CD14-positive monocyte (primary cell): ENCODE data around the gene HAVCR1. TPM values are rescaled to one million over a fixed set of nuclear protein-coding genes. Genes with fewer than 3 reads are reported as not detected.
"Not testable (repeated sequence)": the region's sequence is repeated elsewhere in the genome, so short reads cannot be mapped to it uniquely, and the experiment has no call there.

ENCODE experiments used
- DNase-seq, 3 donors: peaks; one replicate each; pipeline ENCODE4 v3.0.0-alpha.2; 2011 to 2022
- H2AFZ ChIP-seq: 2 replicates; pipeline ENCODE4 v1.6.0; 2012; ENCODE audit warnings: mild to moderate bottlenecking, low read depth, low read length, inconsistent platforms; ENCODE audit not compliant: insufficient read depth, poor library complexity, severe bottlenecking
- H3K27ac ChIP-seq, 2 donors: 1 replicate in 1 of 2; 2 replicates in 1 of 2; pipeline ENCODE4 v1.5.1; 2012 to 2013; ENCODE audit warnings: low read length in 2 of 2, control low read depth in 1 of 2, inconsistent platforms in 1 of 2, low read depth in 1 of 2, mild to moderate bottlenecking in 1 of 2
- H3K27me3 ChIP-seq, 2 donors: one replicate each; pipeline versions ENCODE4 v1.6.0 to v1.6.1; 2011 to 2013; ENCODE audit warnings: low read length in 2 of 2; ENCODE audit not compliant: control insufficient read depth in 2 of 2, insufficient read depth in 2 of 2
- H3K36me3 ChIP-seq, 2 donors: replicated peaks in 1 of 2; 1 replicate in 1 of 2; 2 replicates in 1 of 2; pipeline versions ENCODE4 v1.5.1 to v1.6.1; 2012 to 2013; ENCODE audit warnings: low read length in 2 of 2, control low read depth in 1 of 2, inconsistent platforms in 1 of 2, mild to moderate bottlenecking in 1 of 2; ENCODE audit not compliant: insufficient read depth in 2 of 2, control insufficient read depth in 1 of 2
- H3K4me1 ChIP-seq, 2 donors: 1 replicate in 1 of 2; 2 replicates in 1 of 2; pipeline versions ENCODE4 v1.5.1 to v1.6.1; 2012 to 2013; ENCODE audit warnings: low read length in 2 of 2, control low read depth in 1 of 2, inconsistent platforms in 1 of 2, mild to moderate bottlenecking in 1 of 2, moderate library complexity in 1 of 2; ENCODE audit not compliant: insufficient read depth in 2 of 2, control insufficient read depth in 1 of 2
- H3K4me2 ChIP-seq: replicated peaks from 2 replicates; pipeline ENCODE3; 2012; ENCODE audit warnings: low read length, moderate library complexity, mild to moderate bottlenecking; ENCODE audit not compliant: poor library complexity, severe bottlenecking; ENCODE audit errors: extremely low read depth
- H3K4me3 ChIP-seq, 3 experiments: fragments of 200-600 bp in 1 of 3; sonication (generic) in 1 of 3; replicated peaks in 1 of 3; 1 replicate in 2 of 3; 2 replicates in 1 of 3; pipeline ENCODE4 v1.5.1; 2011 to 2013; ENCODE audit warnings: low read length in 3 of 3, mild to moderate bottlenecking in 3 of 3, control low read depth in 2 of 3, low read depth in 2 of 3, inconsistent platforms in 1 of 3, moderate library complexity in 1 of 3
- H3K79me2 ChIP-seq: 2 replicates; pipeline ENCODE4 v1.6.0; 2012; ENCODE audit warnings: mild to moderate bottlenecking, control low read depth, inconsistent platforms, low read length, moderate library complexity; ENCODE audit not compliant: insufficient read depth
- H3K9ac ChIP-seq: 2 replicates; pipeline ENCODE4 v1.6.0; 2017; ENCODE audit warnings: low read length, mild to moderate bottlenecking; ENCODE audit not compliant: insufficient read depth, poor library complexity, severe bottlenecking
- H3K9me3 ChIP-seq, 2 donors: replicated peaks in 1 of 2; 1 replicate in 1 of 2; 2 replicates in 1 of 2; pipeline versions ENCODE4 v1.5.1 to v1.6.1; 2012 to 2013; ENCODE audit warnings: low read length in 2 of 2, control low read depth in 1 of 2; ENCODE audit not compliant: control insufficient read depth in 1 of 2, insufficient read depth in 1 of 2
- H4K20me1 ChIP-seq: 2 replicates; pipeline ENCODE4 v1.6.0; 2012; ENCODE audit warnings: mild to moderate bottlenecking, low read length, control low read depth, moderate library complexity; ENCODE audit not compliant: insufficient read depth
- H3K27ac Mint-ChIP-seq, 7 donors: one replicate each; pipeline ENCODE4 v1.8.0; 2020; ENCODE audit warnings: mild to moderate bottlenecking in 7 of 7, mixed read lengths in 7 of 7, moderate library complexity in 6 of 7, inconsistent platforms in 2 of 7
- H3K27me3 Mint-ChIP-seq, 3 donors: one replicate each; pipeline ENCODE4 v1.8.0; 2021 to 2022; ENCODE audit warnings: low read depth in 3 of 3, mild to moderate bottlenecking in 3 of 3, mixed read lengths in 3 of 3, moderate library complexity in 3 of 3, inconsistent platforms in 1 of 3
- H3K36me3 Mint-ChIP-seq, 2 donors: one replicate each; pipeline ENCODE4 v1.8.0; 2020; ENCODE audit warnings: mixed read lengths in 2 of 2, inconsistent platforms in 1 of 2, mild to moderate bottlenecking in 1 of 2
- H3K4me1 Mint-ChIP-seq: one replicate; pipeline ENCODE4 v1.8.0; 2020; ENCODE audit warnings: mild to moderate bottlenecking, mixed read lengths
- H3K4me3 Mint-ChIP-seq, 2 donors: one replicate each; pipeline ENCODE4 v1.8.0; 2020; ENCODE audit warnings: mild to moderate bottlenecking in 2 of 2, mixed read lengths in 2 of 2, moderate library complexity in 1 of 2
- H3K9me3 Mint-ChIP-seq, 7 donors: one replicate each; pipeline ENCODE4 v1.8.0; 2020 to 2022; ENCODE audit warnings: mixed read lengths in 7 of 7, mild to moderate bottlenecking in 6 of 7, moderate library complexity in 6 of 7, inconsistent platforms in 2 of 7
- WGBS: methylation state at CpG from one replicate; pipeline ENCODE4 v1.1.5; 2013; ENCODE audit warnings: missing lambda C conversion rate; ENCODE audit not compliant: insufficient coverage; 5-methylcytosine and 5-hydroxymethylcytosine counted together
- intact Hi-C, 2 donors: fragments of 100-400 bp; cut with micrococcal nuclease; formaldehyde crosslinking; loops; one replicate each; pipeline versions ENCODE4 v1.15.0 to v1.15.1; 2023
- polyA plus RNA-seq, 3 donors: library from polyadenylated mRNA; depleted of rRNA in 1 of 3; unstranded in 2 of 3; stranded (reverse) in 1 of 3; fragments of 300-500 nt in 2 of 3; fragments of >200 nt in 1 of 3; fragmentation: Illumina TruSeq in 2 of 3; gene quantifications; 1 replicate in 2 of 3; 2 replicates in 1 of 3; pipeline ENCODE4 v1.2.3, GENCODE V29; 2012 to 2021
- TF ChIP-seq, protein P1 (sequence below): fragments of 200-600 bp; IDR thresholded peaks from one replicate; pipeline ENCODE4 v1.8.0; 2022; ENCODE audit warnings: antibody characterized with exemption, mild to moderate bottlenecking

HAVCR1 gene
- polyA plus RNA-seq, 3 donors: 1.1 TPM; not detected in 2

DNA sequence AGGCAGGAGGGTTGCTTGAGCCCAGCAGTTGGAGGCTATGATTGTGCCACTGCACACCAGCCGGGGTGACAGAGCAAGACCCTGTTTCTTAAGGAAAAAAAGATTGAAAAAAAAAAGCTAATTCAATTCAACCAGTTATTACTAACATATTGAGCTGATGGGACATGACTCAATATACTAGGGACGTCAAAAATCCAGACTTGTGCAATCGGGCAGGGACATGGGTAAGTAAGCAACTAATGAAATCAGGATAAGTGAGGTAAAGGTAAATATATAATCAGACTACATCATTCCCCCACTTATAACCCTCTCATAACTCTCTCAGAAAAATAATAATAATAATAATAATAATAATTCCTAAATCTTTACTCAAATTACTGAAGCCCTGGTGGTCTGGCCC, 975 bp upstream of the HAVCR1 start:
- H4K20me1 ChIP-seq: no peaks in the 10 kb centered on the region
- no CpG with 5 or more reads among the region's 3 CpGs for WGBS
- H3K4me3 ChIP-seq: no peak overlapping the region
- no peaks in the 10 kb centered on the region for H3K36me3 ChIP-seq
- H3K27me3 Mint-ChIP-seq: peaks cover 2 to 5% (median 3%) of the 10 kb centered on the region in 3 donors
- peak overlapping the region in 1 of 7 donors; percentile 25 for H3K27ac Mint-ChIP-seq
- no peak overlapping the region for H3K27ac ChIP-seq
- peak in 1 of 3 donors; percentile 11 for DNase-seq
- TF ChIP-seq, protein P1, sequence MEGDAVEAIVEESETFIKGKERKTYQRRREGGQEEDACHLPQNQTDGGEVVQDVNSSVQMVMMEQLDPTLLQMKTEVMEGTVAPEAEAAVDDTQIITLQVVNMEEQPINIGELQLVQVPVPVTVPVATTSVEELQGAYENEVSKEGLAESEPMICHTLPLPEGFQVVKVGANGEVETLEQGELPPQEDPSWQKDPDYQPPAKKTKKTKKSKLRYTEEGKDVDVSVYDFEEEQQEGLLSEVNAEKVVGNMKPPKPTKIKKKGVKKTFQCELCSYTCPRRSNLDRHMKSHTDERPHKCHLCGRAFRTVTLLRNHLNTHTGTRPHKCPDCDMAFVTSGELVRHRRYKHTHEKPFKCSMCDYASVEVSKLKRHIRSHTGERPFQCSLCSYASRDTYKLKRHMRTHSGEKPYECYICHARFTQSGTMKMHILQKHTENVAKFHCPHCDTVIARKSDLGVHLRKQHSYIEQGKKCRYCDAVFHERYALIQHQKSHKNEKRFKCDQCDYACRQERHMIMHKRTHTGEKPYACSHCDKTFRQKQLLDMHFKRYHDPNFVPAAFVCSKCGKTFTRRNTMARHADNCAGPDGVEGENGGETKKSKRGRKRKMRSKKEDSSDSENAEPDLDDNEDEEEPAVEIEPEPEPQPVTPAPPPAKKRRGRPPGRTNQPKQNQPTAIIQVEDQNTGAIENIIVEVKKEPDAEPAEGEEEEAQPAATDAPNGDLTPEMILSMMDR: no peak
- H2AFZ ChIP-seq: no peak overlapping the region
- H3K4me1 ChIP-seq: no peaks in the 10 kb centered on the region
- H3K27me3 ChIP-seq: no peaks in the 10 kb centered on the region
- peaks cover 0 to 6% (median 1%) of the 10 kb centered on the region in 7 donors for H3K9me3 Mint-ChIP-seq
- intact Hi-C loops: no loop called here
- no peaks in the 10 kb centered on the region for H3K79me2 ChIP-seq
- no peak overlapping the region for H3K4me3 Mint-ChIP-seq
- H3K4me1 Mint-ChIP-seq: no peaks in the 10 kb centered on the region
- H3K4me2 ChIP-seq: no peak overlapping the region
- no peak overlapping the region for H3K9ac ChIP-seq
- no peaks in the 10 kb centered on the region for H3K9me3 ChIP-seq
- H3K36me3 Mint-ChIP-seq: no peaks in the 10 kb centered on the region

DNA sequence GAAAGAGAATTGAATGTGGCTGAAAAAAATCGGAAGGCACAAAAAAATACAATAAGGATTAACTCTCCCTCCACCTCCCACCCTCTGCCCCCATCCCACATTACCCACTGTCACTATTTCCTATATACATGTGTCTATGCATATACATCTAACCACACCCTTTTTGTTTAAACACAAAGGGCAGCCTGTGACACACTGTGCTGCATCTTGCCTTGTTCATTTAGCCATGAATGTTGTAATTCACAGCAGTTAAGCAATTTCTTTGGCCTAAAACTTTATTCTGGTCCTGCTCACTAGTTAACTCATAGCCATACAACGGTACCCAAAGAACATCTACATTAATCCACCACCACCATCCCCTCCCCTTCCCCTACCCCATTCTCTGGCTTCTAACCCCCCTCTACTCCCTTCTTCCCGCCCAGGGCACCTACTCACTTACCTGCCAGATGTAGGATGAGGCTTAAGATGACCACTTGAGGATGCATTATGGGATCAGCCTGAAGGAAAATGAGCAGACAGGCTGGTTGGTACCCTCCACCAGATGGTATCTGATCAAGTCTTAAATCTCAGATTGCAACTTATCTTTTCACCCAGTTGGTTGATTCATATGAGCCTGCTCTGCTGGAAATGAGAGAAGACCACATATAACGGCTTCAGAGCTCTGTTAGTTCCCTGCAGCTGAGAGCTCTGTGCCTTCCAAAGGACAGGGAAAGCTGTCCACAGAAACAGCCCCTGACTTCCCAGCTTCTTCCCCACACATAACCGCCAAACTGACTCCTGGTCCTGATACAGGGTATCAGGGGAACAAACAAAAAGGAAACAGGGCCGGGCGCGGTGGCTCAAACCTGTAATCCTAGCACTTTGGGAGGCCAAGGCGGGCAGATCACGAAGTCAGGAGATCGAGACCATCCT, 1.2 kb downstream of the HAVCR1 start:
- intact Hi-C loops: no loop called here
- peaks cover 0 to 5% (median 3%) of the 10 kb centered on the region in 3 donors for H3K27me3 Mint-ChIP-seq
- TF ChIP-seq, protein P1: no peak

DNA sequence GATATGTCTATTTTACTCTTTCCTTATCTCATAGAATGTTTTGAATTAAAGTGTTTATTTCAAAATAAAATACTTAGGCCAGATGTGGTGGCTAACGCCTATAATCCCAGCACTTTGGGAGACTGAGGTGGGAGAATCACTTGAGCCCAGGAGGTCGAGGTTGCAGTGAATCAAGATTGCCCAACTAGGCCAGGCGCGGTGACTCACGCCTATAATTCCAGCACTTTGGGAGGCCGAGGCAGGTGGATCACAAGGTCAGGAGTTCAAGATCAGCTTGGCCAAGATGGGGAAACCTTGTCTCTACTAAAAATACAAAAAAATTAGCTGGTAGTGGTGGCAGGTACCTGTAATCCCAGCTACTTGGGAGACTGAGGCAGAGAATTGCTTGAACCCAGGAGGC, 2.1 kb downstream of the HAVCR1 start:
- no CpG with 5 or more reads among the region's 6 CpGs for WGBS
- H3K36me3 Mint-ChIP-seq, H3K27me3 Mint-ChIP-seq, H3K9me3 ChIP-seq, H3K4me1 Mint-ChIP-seq, H3K4me2 ChIP-seq, H3K4me3 Mint-ChIP-seq, H3K27ac ChIP-seq, H3K4me3 ChIP-seq, DNase-seq, H3K79me2 ChIP-seq, H2AFZ ChIP-seq, H3K4me1 ChIP-seq, intact Hi-C loops, H4K20me1 ChIP-seq, H3K27ac Mint-ChIP-seq, H3K9me3 Mint-ChIP-seq, H3K36me3 ChIP-seq, H3K9ac ChIP-seq, H3K27me3 ChIP-seq: not testable (repeated sequence)

More for the DNA sequence above, 1.2 kb downstream of the HAVCR1 start:
- Mint-ChIP-seq H3K36me3 (no peaks in the 10 kb centered on the region), H3K4me1 (no peaks in the 10 kb centered on the region), H3K9me3 (peaks cover 0 to 6% (median 0%) of the 10 kb centered on the region in 7 donors), H3K27ac (peak overlapping the region in 2 of 7 donors; percentile 24 to 53), H3K4me3 (no peak overlapping the region)
- no peaks in the 10 kb centered on the region for H3K27me3 ChIP-seq
- no peak overlapping the region for H3K4me2 ChIP-seq
- no peak overlapping the region for H3K9ac ChIP-seq
- no peak overlapping the region for H3K4me3 ChIP-seq
- no peak overlapping the region for H2AFZ ChIP-seq
- 94% methylated on average over 6 of the region's 11 CpGs for WGBS
- no peaks in the 10 kb centered on the region for H3K4me1 ChIP-seq
- H3K27ac ChIP-seq: no peak overlapping the region
- no peaks in the 10 kb centered on the region for H3K79me2 ChIP-seq
- DNase-seq: no peak
- no peaks in the 10 kb centered on the region for H3K9me3 ChIP-seq
- no peaks in the 10 kb centered on the region for H3K36me3 ChIP-seq
- H4K20me1 ChIP-seq: no peaks in the 10 kb centered on the region
